ENCODE data around the gene KLK5. TPM values are rescaled to one million over a fixed set of nuclear protein-coding genes. Genes with fewer than 3 reads are reported as not detected.
"Not testable (repeated sequence)": the region's sequence is repeated elsewhere in the genome, so short reads cannot be mapped to it uniquely, and the experiment has no call there.

The KLK5 gene
- total RNA-seq, 1 donor from 2014 or later: not detected

DNA sequence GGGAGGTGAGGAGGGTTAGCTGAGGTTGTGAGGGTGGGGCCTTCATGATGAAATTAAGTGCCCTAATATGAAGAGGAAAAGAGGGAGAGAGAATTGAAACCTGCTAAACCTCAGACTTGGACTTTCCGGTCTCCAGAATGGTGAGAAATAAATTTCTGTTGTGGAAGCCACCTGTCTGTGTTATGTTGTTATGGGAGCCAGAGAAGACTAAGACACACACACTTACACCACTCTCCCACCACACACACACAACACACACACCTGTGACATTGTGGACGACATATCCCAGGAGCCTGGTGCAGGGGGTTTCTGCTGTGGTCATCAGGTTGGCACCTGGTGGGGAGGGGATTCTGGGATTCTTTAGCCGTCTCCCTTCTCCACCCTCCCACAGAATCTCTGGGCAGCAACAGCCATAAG is 55.6 kb downstream of the KLK5 start:
- Histone ChIP-seq H3K9ac (no peak overlapping the region), H3K27me3 (peaks cover 17% of the 10 kb centered on the region), H4K20me1 (ENCODE audit: low read depth) (no peaks in the 10 kb centered on the region), H3K4me3 (no peak overlapping the region), H3K9me3 (ENCODE audit: low read depth) (no peaks in the 10 kb centered on the region), H3K79me2 (ENCODE audit: low read depth) (no peaks in the 10 kb centered on the region), H3K4me1 (no peaks in the 10 kb centered on the region), H3K4me2 (no peak overlapping the region), H2AFZ (replicated peaks) (no peak overlapping the region), H3K36me3 (no peaks in the 10 kb centered on the region), H3K27ac (no peak overlapping the region), H3F3A (ENCODE audit: low read depth) (no peaks in the 10 kb centered on the region)
- no peak for DNase-seq (ENCODE audit: low spot score)
- peaks cover 24% of the 10 kb centered on the region for H3K27me3 Mint-ChIP-seq (ENCODE audit: insufficient read depth, low read depth)
- H3K9me3 Mint-ChIP-seq: peaks cover 7% of the 10 kb centered on the region
- H3K4me3 Mint-ChIP-seq: no peak overlapping the region
- TF ChIP-seq EZH2phosphoT487 (IDR thresholded peaks at IDR 0.05): no peak
- TF ChIP-seq CTCF (IDR thresholded peaks at IDR 0.05): no peak
- TF ChIP-seq EZH2 (IDR thresholded peaks at IDR 0.05): no peak
- H3K4me1 Mint-ChIP-seq: peaks cover 3% of the 10 kb centered on the region
- no peaks in the 10 kb centered on the region for H3K36me3 Mint-ChIP-seq
- H3K27ac Mint-ChIP-seq: no peak overlapping the region

DNA sequence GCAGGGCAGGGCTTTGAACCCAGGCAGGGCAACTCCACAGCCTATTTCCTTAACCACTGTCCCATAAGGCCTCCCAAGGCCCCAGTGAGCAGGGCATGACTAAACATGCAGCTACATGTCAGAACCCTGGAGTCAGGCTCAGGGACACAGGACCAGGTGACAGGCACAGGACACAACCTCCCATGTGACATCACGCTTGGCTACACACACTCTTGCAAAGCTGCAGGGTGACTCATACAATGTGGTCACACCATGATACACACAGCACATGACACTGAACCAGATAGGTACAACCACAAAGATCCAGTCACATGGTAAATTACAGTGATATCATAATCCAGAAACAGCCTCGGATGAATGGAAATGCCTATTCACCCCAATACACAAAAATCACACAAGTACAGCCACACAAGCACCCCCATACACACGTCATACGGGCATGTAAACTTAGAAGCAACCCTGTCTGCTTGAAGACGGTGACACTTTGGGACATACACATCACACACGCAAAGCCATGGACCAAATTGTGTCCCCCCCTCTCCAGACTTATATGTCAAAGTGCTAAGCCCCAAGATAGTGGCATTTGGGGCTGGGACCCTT is 56.1 kb downstream of the KLK5 start:
- Histone ChIP-seq H3K36me3 (no peaks in the 10 kb centered on the region), H3K27me3 (peaks cover 16% of the 10 kb centered on the region), H4K20me1 (ENCODE audit: low read depth) (no peaks in the 10 kb centered on the region), H3K9ac (no peak overlapping the region), H3K4me3 (no peak overlapping the region), H3K4me2 (no peak overlapping the region), H3K4me1 (no peaks in the 10 kb centered on the region), H3K9me3 (ENCODE audit: low read depth) (no peaks in the 10 kb centered on the region), H3K27ac (no peak overlapping the region), H2AFZ (replicated peaks) (no peak overlapping the region), H3K79me2 (ENCODE audit: low read depth) (no peaks in the 10 kb centered on the region), H3F3A (ENCODE audit: low read depth) (no peaks in the 10 kb centered on the region)
- Mint-ChIP-seq H3K4me1 (peaks cover 3% of the 10 kb centered on the region), H3K9me3 (peaks cover 7% of the 10 kb centered on the region), H3K4me3 (no peak overlapping the region), H3K27ac (no peak overlapping the region), H3K27me3 (ENCODE audit: insufficient read depth, low read depth) (peaks cover 24% of the 10 kb centered on the region), H3K36me3 (no peaks in the 10 kb centered on the region)
- no peak for DNase-seq (ENCODE audit: low spot score)
- no peak for TF ChIP-seq CTCF (IDR thresholded peaks at IDR 0.05)

DNA sequence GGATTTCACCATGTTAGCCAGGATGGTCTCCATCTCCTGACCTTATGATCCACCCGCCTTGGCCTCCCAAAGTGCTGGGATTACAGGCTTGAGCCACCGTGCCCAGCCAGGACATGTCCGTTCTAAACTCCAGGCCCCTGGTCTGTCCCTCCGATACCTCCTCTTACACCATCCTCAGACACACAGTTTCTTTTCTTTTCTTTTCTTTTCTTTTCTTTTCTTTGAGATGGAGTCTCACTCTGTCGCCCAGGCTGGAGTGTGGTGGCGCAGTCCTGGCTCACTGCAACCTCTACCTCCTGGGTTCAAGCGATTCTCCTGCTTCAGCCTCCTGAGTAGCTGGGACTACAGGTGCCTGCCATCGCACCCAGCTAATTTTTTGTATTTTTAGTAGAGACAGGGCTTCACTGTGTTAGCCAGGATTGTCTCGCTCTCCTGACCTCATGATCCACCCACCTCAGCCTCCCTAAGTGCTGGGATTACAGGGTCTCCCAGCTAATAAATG is 56.7 kb downstream of the KLK5 start:
- H3F3A ChIP-seq (ENCODE audit: low read depth); H2AFZ ChIP-seq (replicated peaks); H3K36me3 Mint-ChIP-seq; H3K4me1 ChIP-seq; H3K9me3 ChIP-seq (ENCODE audit: low read depth); DNase-seq (ENCODE audit: low spot score); H3K27ac Mint-ChIP-seq; H3K4me2 ChIP-seq; H4K20me1 ChIP-seq (ENCODE audit: low read depth); H3K4me3 ChIP-seq; H3K36me3 ChIP-seq; H3K4me3 Mint-ChIP-seq; H3K27ac ChIP-seq; H3K9me3 Mint-ChIP-seq; H3K79me2 ChIP-seq (ENCODE audit: low read depth); H3K4me1 Mint-ChIP-seq; H3K9ac ChIP-seq: not testable (repeated sequence)
- H3K27me3 Mint-ChIP-seq (ENCODE audit: insufficient read depth, low read depth): peaks cover 26% of the 10 kb centered on the region
- peaks cover 13% of the 10 kb centered on the region for H3K27me3 ChIP-seq

GRCh38 chr19:50894478-50895356 is 58.1 kb downstream of the KLK5 start:
- Histone ChIP-seq H3K79me2 (ENCODE audit: low read depth) (no peaks in the 10 kb centered on the region), H3K36me3 (no peaks in the 10 kb centered on the region), H3K27ac (no peak overlapping the region), H4K20me1 (ENCODE audit: low read depth) (no peaks in the 10 kb centered on the region), H2AFZ (replicated peaks) (no peak overlapping the region), H3K9me3 (ENCODE audit: low read depth) (no peaks in the 10 kb centered on the region), H3K4me2 (no peak overlapping the region), H3F3A (ENCODE audit: low read depth) (no peaks in the 10 kb centered on the region), H3K27me3 (peaks cover 21% of the 10 kb centered on the region), H3K4me1 (no peaks in the 10 kb centered on the region), H3K9ac (no peak overlapping the region), H3K4me3 (no peak overlapping the region)
- no peak for DNase-seq (ENCODE audit: low spot score)
- Mint-ChIP-seq H3K27ac (no peak overlapping the region), H3K4me1 (peaks cover 2% of the 10 kb centered on the region), H3K4me3 (no peak overlapping the region), H3K9me3 (peaks cover 7% of the 10 kb centered on the region), H3K36me3 (no peaks in the 10 kb centered on the region), H3K27me3 (ENCODE audit: insufficient read depth, low read depth) (peaks cover 25% of the 10 kb centered on the region)
- TF ChIP-seq EZH2 (IDR thresholded peaks at IDR 0.05): no peak
- no peak for TF ChIP-seq EZH2phosphoT487 (IDR thresholded peaks at IDR 0.05)
- no peak for TF ChIP-seq CTCF (IDR thresholded peaks at IDR 0.05)
